HFFc6 (cell line): Measurements from ENCODE around the gene OR1N1. TPM values are rescaled to one million over a fixed set of nuclear protein-coding genes. Genes with fewer than 3 reads are reported as not detected.

Experiments used
- DNase-seq: peaks from one replicate; pipeline ENCODE4 v3.0.0-alpha.2; 2018
- H3K27ac Mint-ChIP-seq: 2 replicates; pipeline ENCODE4 v1.8.0; 2020; ENCODE audit warnings: mild to moderate bottlenecking, mixed read lengths
- H3K27me3 Mint-ChIP-seq: 2 replicates; pipeline ENCODE4 v1.8.0; 2021; ENCODE audit warnings: mild to moderate bottlenecking, moderate library complexity, mixed read lengths; ENCODE audit not compliant: insufficient read depth
- H3K36me3 Mint-ChIP-seq: 2 replicates; pipeline ENCODE4 v1.8.0; 2021; ENCODE audit warnings: low read depth, mixed read lengths
- H3K4me1 Mint-ChIP-seq: 2 replicates; pipeline ENCODE4 v1.8.0; 2020; ENCODE audit warnings: low read depth, mixed read lengths
- H3K4me3 Mint-ChIP-seq: 2 replicates; pipeline ENCODE4 v1.8.0; 2020; ENCODE audit warnings: mild to moderate bottlenecking, moderate library complexity, mixed read lengths
- H3K9me3 Mint-ChIP-seq: 2 replicates; pipeline ENCODE4 v1.8.0; 2020; ENCODE audit warnings: mild to moderate bottlenecking, mixed read lengths
- total RNA-seq, 6 experiments: library from RNA; stranded (reverse); fragmentation: NEBNext Ultra II Directional; extraction: Animal tissue kit (Norgen Biotek cat#: 25700); gene quantifications; 2 replicates in 1 of 6; 3 replicates in 5 of 6; pipeline ENCODE4 v1.2.3, GENCODE V29; 2021
- TF ChIP-seq, protein P1 (sequence below): fragments of 200-600 bp; sonication (generic); IDR thresholded peaks from 2 replicates; pipeline ENCODE4 v1.5.0; 2021; ENCODE audit warnings: antibody characterized with exemption, mild to moderate bottlenecking

OR1N1 gene
- total RNA-seq, 6 experiments from 2014 or later = not detected

DNA sequence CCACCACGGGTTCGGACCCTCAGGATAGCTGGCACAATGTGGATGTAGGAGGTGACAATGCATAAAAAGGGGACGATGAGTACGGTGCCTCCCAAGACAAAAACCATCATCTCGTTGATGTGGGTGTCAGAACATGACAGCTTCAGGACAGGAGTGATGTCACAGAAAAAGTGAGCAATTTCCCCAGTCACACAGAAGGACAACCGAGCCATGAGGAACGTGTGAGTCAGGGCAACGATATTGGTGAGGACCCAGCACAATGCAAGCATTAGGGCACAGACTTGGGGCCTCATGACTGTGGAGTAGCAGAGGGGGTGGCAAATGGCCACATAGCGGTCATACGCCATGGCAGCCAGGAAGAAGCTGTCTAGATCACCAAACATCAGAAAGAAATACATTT is 491 bp downstream of the OR1N1 start:
- Mint-ChIP-seq H3K27ac (no peak overlapping the region), H3K4me3 (no peak overlapping the region), H3K4me1 (no peaks in the 10 kb centered on the region), H3K27me3 (peaks cover 15% of the 10 kb centered on the region), H3K36me3 (no peaks in the 10 kb centered on the region), H3K9me3 (no peaks in the 10 kb centered on the region)
- no peak for DNase-seq
- TF ChIP-seq, protein P1, sequence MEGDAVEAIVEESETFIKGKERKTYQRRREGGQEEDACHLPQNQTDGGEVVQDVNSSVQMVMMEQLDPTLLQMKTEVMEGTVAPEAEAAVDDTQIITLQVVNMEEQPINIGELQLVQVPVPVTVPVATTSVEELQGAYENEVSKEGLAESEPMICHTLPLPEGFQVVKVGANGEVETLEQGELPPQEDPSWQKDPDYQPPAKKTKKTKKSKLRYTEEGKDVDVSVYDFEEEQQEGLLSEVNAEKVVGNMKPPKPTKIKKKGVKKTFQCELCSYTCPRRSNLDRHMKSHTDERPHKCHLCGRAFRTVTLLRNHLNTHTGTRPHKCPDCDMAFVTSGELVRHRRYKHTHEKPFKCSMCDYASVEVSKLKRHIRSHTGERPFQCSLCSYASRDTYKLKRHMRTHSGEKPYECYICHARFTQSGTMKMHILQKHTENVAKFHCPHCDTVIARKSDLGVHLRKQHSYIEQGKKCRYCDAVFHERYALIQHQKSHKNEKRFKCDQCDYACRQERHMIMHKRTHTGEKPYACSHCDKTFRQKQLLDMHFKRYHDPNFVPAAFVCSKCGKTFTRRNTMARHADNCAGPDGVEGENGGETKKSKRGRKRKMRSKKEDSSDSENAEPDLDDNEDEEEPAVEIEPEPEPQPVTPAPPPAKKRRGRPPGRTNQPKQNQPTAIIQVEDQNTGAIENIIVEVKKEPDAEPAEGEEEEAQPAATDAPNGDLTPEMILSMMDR = no peak

DNA sequence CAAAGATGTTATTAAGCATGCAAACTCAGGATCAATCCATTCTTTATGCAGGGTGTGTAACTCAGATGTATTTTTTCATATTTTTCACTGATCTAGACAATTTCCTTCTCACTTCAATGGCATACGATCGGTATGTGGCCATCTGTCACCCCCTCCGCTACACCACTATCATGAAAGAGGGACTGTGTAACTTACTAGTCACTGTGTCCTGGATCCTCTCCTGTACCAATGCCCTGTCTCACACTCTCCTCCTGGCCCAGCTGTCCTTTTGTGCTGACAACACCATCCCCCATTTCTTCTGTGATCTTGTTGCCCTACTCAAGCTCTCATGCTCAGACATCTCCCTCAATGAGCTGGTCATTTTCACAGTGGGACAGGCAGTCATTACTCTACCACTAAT is 7.7 kb downstream of the OR1N1 start:
- Mint-ChIP-seq H3K4me1 (no peaks in the 10 kb centered on the region), H3K4me3 (no peak overlapping the region), H3K9me3 (no peaks in the 10 kb centered on the region), H3K36me3 (no peaks in the 10 kb centered on the region), H3K27me3 (peaks cover 4% of the 10 kb centered on the region; the same call in 1 of the 2 replicates), H3K27ac (no peak overlapping the region)
- DNase-seq = no peak
- TF ChIP-seq, protein P1 = no peak

DNA sequence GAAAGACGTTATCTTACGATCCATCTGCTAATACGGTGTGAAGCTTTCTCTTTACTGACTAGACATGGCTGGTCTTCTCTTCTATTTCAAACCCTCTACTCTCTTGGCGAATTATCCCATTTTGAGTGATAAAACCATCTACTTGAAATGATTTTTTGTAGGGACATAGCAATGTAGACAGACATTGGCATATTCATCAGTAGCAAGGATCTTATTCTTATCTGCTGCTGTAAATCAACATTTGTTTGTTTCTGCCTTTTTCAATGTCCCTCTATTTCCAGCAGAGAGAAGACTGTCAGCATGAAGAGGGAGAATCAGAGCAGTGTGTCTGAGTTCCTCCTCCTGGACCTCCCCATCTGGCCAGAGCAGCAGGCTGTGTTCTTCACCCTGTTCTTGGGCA is 8.3 kb downstream of the OR1N1 start, which contains the start of gene OR1J4:
Gene OR1J4 (plus strand): TSS at position 301 of the 400 bp plus-strand sequence. CDS start 0 bp downstream, at position 301.
- Mint-ChIP-seq H3K4me1 (no peaks in the 10 kb centered on the region), H3K4me3 (no peak within 1 kb of the TSS), H3K27me3 (peaks cover 4% of the 10 kb centered on the region; the same call in 1 of the 2 replicates), H3K36me3 (no peaks in the 10 kb centered on the region), H3K9me3 (no peaks in the 10 kb centered on the region), H3K27ac (no peak within 1 kb of the TSS)
- DNase-seq = no peak
- TF ChIP-seq, protein P1 = no peak

DNA sequence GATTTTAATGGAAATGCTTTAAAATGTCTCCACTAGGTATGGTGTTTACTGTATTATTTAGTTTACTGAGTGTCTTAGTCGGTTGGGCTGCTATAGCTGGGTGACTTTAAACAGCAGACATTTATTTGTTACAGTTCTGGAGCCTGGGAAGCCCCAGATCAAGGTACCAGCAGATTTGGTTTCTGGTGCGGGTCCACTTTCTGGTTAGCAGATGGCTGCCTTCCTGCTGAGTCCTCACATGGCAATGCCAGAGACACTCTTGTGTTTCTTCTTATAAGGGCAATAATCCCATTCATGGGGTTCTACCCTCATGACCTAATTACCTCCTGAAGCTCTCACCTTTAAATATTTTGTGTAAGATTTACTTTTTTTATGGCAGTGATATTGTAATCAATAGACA is 8.9 kb downstream of the OR1N1 start:
- peaks cover 4% of the 10 kb centered on the region; the same call in 1 of the 2 replicates for H3K27me3 Mint-ChIP-seq

DNA sequence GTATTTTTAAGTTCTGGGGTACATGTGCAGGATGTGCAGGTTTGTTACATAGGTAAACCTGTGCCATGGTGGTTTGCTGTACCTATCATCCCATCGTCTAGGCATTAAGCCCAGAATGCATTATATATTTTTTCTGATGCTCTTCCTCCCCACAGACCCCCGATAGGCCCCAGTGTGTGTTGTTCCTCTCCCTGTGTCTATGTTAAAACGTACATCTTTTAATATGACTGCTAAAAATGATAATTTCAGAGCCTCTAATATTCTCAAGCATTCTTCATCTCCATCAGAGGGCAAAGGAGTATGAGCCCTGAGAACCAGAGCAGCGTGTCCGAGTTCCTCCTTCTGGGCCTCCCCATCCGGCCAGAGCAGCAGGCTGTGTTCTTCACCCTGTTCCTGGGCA is 16.6 kb downstream of the OR1N1 start, which contains the start of gene OR1J2:
Gene OR1J2 (plus strand): TSS at position 301 of the 400 bp plus-strand sequence. CDS start 0 bp downstream, at position 301.
- H3K4me3 Mint-ChIP-seq = no peak within 1 kb of the TSS
- H3K9me3 Mint-ChIP-seq = no peaks in the 10 kb centered on the region
- DNase-seq = no peak
- no peaks in the 10 kb centered on the region for H3K36me3 Mint-ChIP-seq
- H3K27me3 Mint-ChIP-seq = peaks cover 17% of the 10 kb centered on the region
- no peaks in the 10 kb centered on the region for H3K4me1 Mint-ChIP-seq
- H3K27ac Mint-ChIP-seq = no peak within 1 kb of the TSS
- TF ChIP-seq, protein P1 = no peak

More for the DNA sequence above, 8.9 kb downstream of the OR1N1 start:
- DNase-seq = no peak
- H3K4me3 Mint-ChIP-seq = no peak overlapping the region
- no peaks in the 10 kb centered on the region for H3K4me1 Mint-ChIP-seq
- no peak overlapping the region for H3K27ac Mint-ChIP-seq
- H3K9me3 Mint-ChIP-seq = no peaks in the 10 kb centered on the region
- no peaks in the 10 kb centered on the region for H3K36me3 Mint-ChIP-seq
- TF ChIP-seq, protein P1 = no peak
